NCI-H1092 treated with DMSO at 0.1 percent for 48 hours (cell line): ENCODE measurements around the gene SYNPO.

ENCODE experiments used
- DNase-seq: peaks from one replicate; lab custom pipeline; 2025; lab: John Stamatoyannopoulos, UW

Gene SYNPO

DNA sequence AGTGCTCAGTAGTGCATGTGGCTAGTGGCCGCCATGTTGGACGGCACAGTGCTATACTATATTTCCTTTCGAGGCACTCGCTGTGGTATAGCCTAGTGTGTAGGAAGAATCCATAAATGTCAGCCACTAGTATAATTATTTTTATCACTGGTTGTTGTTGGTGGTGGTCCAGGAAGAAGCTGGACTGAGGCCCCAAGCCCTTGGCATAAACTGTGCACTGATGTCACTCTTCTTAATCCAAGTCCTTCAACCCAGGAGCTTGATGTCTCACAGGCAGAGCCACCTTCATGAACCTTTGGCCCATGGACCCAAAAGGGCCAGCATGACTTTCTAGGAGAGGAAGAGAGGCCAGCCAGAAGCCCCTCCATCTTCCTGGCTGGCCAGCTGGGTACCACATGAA lies 32.5 kb upstream of the SYNPO start:
- DNase-seq, result no peak

DNA sequence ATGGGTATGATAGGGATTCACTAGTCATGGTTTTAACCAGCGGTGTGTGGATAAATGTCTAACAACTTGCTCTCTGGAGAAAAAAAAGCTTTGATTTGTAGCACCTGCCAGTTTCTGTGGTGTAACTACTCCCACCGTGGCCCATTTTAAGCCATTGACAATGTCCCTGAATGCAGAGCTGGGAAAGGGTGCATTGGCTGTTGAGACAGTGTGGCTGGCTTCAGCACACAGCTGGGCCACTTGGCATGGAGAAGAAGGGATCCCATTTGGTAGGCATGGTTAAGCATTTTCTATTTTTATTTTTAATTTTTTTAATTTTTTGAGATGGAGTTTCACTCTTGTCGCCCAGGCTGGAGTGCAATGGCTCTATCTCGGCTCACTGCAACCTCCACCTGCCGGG lies 31.5 kb upstream of the SYNPO start:
- DNase-seq, result no peak

DNA sequence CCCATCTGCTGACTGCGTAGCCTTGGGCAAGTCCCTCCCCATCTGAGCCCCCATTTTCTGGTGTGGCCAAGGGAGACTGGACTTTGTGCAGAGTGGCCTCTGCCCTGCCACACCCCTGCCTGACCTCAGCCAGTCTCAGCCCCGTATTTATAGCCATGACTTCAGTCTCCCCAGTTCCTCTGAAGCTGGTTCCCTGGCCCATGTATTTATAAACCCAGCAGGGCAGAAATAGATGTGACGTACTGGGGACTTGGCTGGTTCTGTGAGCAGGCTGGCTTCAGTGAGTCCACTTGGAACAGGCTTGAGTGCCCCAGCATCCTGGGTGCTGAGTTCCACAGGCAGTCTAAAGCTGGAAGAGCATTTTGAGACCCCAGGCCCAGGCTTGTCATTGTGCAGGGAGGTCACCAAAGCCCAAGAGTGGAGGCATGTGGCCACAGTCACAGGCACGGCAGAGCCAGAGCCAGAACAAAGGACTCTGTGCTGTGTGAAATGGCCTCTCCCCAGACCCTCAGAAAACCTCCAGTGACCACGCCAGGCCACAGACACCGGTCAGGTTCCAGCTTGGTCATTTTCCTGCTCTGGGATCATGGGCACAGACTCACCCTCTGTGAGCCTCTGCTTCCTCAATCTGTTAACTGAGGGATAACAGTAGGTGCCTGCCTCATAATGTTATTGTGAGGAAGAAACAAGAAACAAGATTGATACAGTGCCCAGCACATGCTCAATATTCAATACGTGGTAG lies 30.4 kb upstream of the SYNPO start:
- no peak for DNase-seq

GRCh38 chr5:150611026-150611425 lies 29.4 kb upstream of the SYNPO start:
- no peak for DNase-seq

DNA sequence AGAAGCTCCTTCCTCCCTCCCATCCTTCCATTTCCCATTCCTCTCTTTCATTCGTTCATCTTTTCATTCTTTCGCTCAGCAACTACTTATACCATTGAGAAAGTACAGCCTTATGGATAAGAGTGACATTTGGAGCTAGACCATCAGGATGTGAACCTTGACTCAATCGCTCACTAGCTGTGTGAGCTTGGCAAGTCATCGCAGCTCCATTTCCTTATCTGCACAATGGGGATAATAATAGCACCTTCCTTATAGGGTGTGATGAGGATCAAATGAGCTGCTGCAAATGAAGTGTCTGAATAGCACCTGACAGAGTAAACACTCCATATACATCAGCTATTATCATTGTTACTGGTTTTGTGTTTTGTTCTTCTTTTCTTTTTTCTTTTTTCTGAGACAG lies 28.1 kb upstream of the SYNPO start:
- no peak for DNase-seq

DNA sequence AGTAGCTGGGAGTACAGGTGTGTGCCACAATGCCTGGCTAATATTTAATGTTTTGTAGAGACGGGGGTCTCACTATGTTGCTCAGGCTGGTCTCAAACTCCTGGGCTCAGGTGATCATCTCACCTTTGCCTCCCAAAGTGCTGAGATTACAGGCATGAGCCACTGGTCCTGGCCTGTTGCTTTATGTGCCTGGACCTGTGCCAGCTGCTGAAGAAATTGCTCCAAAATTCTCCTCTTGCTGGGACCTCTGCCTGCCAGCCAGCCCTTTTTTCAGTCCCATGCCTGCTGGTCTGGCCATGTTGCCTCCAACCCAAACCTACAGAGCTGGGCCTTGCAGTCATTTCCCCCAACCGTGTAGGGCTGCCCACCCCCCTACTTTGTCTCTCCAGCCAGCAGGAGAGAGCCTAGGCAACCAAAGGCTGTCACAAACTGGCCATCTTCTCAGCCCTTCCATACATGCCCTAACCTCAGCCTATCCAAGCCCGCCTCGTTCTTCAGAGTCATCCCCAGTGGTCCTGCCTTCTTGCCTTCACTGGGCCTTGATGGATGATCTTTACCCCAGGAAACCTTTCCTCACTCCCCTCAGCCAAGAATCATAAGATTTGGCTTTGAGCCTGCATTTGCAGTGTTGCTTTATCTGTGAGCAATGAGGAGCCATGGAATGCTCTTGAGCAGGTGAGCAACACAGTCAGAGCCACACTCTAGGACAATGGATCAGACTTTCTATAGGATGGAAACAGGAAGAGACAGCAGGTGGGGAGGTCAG lies 27.4 kb upstream of the SYNPO start:
- DNase-seq, result no peak

DNA sequence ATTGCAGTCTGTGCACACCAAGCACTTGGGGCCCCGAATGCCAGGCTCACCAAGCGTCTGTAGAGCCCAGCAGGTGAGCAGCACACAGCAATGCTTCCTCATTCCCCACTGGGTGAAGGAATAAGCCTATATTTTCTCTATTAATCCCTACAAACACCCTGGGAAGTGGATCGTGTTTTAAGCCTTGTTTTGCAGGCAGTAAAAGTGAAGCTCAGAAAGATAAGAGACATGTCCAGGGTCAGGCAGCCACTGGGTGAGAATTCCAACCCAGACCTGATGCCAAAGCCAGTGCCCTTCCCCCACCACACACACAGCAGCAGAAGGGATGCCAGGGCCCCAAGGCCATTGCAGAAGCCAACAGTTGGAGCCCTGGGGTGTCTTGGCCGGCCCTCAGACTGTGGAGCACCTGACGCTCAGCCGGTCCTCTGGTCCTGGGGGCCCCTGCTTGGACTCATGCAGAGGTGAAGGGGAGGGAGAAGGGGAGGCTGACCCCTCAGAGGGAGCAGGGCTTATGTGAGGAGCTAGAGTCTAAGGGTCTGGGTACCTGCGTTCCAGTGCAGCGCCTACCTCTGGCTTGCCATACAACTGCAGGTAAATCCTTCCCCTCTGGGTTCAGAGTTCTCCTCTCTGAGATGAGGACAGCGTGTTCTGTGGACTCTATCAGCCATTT lies 26.3 kb upstream of the SYNPO start:
- DNase-seq, result no peak

- DNase-seq, result no peak
Observed at GRCh38 chr5:150614661-150615060, 25.8 kb upstream of the SYNPO start.

DNA sequence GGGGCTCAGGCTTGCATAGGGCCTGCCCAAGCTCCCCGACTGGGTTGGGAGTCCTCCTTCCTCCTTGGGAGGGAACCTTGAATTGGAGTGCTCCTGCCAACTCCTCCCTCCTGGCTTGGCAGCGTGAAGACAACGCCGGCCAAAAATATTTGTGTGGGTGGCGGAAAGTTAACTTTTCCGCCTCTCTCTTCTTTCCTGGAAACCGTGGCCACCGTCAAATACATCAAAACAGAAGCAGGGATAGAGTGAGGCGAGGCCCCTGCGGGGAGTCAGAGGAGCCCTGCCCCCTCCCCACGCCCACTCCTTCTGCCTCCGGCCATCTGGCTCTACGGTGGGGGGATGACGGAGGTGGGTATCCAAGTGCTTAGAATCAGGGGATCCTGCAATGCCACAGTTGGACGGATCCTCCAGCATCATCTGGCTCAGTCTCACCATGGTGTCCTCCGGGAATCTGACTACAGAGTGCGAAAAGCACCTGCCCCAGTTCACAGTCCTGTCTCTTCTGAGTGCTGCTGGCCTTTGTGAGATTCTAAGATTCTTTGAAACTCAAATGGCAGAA lies 25.2 kb upstream of the SYNPO start:
- DNase-seq, result no peak

GRCh38 chr5:150616024-150616470 lies 24.4 kb upstream of the SYNPO start:
- DNase-seq, result peak; percentile 52

DNA sequence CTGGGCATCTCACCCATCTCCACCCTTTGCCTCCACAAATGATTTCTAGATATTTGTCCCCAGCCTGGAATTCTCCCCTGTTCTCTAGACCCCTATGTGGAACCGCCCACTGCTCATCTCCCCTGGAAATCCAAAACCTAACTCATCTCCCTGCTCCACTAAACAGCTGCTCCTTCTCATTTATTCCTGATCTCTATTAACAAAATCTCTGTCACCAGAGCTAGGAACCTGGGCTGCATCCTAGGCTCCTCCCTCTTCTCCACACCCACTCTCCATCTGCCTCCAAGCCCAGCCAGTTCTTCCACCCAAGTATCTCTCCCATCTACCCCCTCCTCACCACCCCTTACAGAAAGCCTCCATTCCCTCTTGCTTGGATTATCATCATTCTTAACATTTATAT lies 24.0 kb upstream of the SYNPO start:
- peak; percentile 9 for DNase-seq

- DNase-seq, result no peak
Observed at GRCh38 chr5:150618163-150618562, 22.3 kb upstream of the SYNPO start.

- DNase-seq, result no peak
Observed at GRCh38 chr5:150618588-150619281, 21.7 kb upstream of the SYNPO start.

- no peak for DNase-seq
Observed at GRCh38 chr5:150619359-150620230, 20.9 kb upstream of the SYNPO start.

GRCh38 chr5:150621301-150621700 lies 19.2 kb upstream of the SYNPO start:
- no peak for DNase-seq

DNA sequence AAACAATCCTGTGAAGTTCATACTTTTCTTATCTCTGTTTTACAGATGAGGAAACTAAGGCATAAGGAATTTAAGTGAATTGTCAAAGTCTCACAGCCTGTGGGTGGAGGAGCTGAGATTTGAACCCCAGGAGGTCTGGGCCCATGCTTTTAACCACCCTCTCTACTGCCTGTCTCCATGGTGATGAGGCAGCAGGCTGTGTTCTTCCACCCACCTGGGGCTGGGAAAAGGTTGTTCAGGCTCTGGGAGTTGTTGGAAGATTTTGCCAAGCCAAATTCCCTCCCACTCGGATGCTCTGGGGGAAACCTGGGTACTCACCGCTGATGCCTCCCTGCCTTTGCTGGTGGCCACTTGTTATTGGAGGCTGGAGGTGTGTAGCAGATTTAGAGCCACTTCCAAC lies 18.3 kb upstream of the SYNPO start:
- DNase-seq, result no peak

GRCh38 chr5:150623152-150623877 lies 17.1 kb upstream of the SYNPO start:
- no peak for DNase-seq

GRCh38 chr5:150623878-150624216 lies 16.6 kb upstream of the SYNPO start:
- no peak for DNase-seq

DNA sequence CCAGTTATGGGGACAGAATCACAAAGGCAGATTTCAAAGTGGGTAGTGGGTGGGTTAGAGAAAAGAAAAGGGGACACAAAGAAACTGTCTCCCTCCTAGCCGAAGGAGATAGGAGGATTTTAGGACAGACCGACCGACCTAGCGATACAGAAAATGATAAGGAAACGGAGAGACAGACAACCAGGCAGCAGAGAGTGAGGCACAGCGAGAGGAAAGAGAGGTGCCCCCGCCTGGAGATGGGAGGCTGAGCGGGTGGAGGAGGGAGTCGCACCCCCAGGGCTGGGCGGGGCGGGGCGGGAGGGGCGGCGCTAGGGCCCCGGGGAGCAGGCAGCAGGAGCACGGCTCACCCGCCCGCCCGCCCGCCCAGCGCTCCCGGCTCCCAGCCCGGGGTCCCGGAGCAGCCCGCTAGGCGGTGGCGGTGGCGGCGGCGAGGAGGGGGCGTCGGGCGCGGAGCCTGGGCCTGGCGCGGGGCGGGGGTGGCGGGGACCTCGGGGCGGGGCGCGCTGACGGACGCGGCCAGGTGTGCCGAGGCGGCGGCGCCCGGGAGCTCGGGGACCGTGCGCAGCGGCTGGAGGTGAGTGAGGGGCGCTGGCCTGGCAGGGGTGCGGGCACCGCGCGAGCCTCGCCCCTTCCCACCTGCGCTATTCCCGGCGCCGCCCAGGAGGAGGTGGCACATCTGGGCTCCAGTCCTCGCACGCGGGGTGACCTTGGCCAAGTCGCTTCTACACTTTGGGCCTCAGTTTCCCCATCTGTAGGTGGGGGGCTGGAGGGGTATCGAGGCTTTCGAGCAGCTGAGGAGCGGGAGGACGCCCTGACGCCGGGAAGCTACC lies 15.9 kb upstream of the SYNPO start:
- no peak for DNase-seq

GRCh38 chr5:150625164-150625535 lies 15.3 kb upstream of the SYNPO start:
- no peak for DNase-seq
